Astrocyte (in vitro differentiated cells and primary cell): Measurements from ENCODE around the gene VPS72.

Source experiments
- EZH2 ChIP-seq: IDR thresholded peaks from 2 replicates; pipeline ENCODE4 v1.6.1; 2012; ENCODE audit warnings: mild to moderate bottlenecking, low read length, inconsistent platforms; ENCODE audit not compliant: insufficient read depth
- TF ChIP-seq, protein P1 (sequence below): IDR thresholded peaks from 2 replicates; pipeline ENCODE4 v1.5.1; 2011; ENCODE audit warnings: low read depth, mild to moderate bottlenecking, inconsistent platforms, low read length, moderate library complexity; ENCODE audit not compliant: insufficient read depth

DNA sequence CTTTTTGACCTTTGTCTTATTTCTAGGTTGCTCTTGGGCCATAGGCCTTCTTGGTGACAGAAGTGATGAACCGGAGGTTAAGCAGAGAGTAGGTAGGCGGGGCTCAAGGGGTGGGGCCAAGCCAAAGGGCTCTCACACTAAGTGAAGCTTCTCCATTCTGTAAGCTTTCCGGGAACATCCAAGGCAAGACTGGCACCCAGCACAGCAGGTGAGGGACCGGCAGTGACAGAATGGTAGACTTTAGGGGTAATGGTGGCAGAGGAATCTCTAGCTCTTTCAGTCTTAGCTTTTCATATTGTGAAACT is 33.5 kb downstream of the VPS72 start, which contains the start of gene TNFAIP8L2:
- TF ChIP-seq EZH2, result no peak
- TF ChIP-seq, protein P1, sequence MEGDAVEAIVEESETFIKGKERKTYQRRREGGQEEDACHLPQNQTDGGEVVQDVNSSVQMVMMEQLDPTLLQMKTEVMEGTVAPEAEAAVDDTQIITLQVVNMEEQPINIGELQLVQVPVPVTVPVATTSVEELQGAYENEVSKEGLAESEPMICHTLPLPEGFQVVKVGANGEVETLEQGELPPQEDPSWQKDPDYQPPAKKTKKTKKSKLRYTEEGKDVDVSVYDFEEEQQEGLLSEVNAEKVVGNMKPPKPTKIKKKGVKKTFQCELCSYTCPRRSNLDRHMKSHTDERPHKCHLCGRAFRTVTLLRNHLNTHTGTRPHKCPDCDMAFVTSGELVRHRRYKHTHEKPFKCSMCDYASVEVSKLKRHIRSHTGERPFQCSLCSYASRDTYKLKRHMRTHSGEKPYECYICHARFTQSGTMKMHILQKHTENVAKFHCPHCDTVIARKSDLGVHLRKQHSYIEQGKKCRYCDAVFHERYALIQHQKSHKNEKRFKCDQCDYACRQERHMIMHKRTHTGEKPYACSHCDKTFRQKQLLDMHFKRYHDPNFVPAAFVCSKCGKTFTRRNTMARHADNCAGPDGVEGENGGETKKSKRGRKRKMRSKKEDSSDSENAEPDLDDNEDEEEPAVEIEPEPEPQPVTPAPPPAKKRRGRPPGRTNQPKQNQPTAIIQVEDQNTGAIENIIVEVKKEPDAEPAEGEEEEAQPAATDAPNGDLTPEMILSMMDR, result no peak
